HG02571 (cell line): Measurements from ENCODE around the gene MATN4.

ENCODE experiments used
- ATAC-seq: cut with Tn5 transposase; IDR thresholded peaks from one replicate; pipeline ENCODE4 v1.9.1; 2021; ENCODE audit warnings: mild to moderate bottlenecking, moderate library complexity; ENCODE audit not compliant: unreplicated experiment

MATN4 gene

DNA sequence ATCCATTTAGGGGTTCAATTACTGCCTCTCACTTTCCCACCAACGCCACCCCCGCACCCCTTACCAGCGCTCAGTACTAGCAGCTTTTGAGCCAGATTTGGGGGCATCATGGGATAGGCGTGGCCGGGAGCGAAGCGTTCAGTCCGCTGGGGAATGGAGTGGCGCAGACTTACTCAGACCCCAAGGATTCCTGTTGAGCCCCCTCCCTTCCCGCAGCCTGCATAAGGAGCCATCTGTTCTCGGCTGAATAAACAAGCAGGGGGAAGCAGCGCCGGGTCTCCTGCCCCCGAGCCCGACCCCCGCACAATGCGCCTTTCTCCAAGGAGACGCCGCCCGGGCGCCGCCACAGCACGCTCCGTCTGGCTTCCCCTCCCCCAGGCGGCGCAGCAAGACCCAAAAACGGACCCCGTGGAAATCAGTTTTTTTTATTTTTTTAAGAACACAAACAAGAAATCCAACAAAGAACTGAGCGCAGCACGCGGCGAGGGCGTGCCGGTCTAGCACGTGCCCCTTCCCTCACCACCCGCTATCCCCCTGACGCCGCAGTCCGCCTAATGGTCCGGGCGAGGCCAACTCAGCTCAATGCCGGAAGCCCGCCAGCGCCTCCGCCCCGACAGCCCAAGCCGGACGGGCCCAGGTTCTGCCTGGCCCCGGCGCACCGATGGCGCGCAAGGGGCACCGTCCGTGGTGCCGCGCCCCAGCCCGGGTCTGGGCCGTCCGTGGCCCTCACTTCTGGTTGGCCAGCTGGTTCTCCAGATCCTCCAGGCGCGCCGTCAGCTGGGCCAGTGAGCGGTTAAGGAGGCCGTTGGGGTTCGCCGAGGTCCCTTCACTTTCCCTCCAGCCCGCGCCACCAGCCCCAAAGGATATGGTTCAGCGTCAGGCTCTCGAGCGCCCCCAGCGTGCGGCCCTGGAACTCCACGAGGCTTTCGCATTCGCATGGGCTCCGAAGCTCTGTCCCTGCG is 14.8 kb downstream of the MATN4 start:
- ATAC-seq, result no peak

DNA sequence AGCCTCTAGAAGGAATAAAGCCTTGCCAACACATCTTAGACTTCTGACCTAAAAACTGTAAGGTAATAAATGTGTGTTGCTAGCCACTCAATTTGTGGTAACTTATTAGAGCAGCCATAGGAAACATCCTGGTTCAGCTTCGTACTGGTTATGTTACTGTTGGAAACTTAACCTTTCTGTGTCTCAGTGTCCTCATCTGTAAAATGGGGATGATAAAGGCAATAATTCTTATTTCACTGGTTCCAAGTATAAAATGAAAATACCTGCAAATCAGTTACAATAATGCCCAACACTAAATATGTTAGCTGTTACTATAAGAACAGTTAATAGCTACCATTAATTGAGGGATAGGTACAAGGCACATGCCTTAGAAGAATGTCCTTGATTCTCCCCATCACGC is 15.8 kb downstream of the MATN4 start:
- ATAC-seq, result no peak

DNA sequence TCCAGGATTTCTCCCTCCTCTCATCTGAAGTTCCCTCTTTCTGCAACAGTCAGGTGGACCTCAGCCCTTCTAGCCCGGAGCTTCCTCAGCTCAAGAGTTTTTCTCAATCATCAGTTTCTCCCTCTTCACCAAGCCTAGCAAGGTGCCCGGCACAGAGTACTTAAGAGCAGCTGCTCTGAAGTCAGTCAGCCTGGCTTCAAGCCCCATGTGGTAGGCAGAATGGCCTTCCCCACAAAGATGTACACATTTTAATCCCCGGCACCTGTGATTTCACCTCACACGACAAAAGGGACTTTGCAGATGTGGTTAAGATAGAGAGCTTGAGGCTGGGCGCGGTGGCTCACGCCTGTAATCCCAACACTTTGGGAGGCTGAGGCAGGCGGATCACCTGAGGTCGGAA is 16.6 kb downstream of the MATN4 start:
- no peak for ATAC-seq

DNA sequence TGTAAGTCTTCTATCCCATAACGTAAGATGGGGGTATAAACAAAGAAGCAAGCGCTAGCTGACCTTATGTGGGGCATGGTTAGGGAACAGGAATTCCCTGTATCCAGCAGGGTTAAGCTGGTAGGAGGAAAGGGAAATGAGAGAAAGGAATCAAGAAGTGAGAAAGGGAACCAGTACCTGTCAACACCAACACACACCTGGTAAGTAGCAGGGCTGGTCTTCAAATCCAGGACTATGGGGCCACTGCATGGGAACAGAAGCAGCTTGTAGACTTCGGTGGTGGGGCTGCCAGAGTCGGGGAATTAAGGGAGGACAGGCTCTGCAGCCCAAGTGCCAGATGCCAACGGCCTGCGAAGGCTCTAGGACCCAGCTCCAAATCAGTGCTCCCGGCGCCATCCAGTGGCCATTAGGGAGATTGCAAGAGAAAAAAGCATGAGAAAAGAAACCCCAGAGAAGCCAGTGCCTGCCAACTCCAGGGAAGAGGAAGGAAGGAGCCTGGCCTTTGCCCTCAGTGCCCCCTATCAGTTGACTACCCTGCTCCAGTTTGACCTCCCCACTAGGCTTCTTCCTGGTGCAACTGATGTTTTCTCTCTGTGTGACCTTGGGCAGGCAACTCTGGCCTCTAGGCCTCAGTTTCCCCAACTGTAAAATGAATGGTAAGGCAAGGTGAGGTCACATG is 17.3 kb downstream of the MATN4 start:
- ATAC-seq, result no peak

DNA sequence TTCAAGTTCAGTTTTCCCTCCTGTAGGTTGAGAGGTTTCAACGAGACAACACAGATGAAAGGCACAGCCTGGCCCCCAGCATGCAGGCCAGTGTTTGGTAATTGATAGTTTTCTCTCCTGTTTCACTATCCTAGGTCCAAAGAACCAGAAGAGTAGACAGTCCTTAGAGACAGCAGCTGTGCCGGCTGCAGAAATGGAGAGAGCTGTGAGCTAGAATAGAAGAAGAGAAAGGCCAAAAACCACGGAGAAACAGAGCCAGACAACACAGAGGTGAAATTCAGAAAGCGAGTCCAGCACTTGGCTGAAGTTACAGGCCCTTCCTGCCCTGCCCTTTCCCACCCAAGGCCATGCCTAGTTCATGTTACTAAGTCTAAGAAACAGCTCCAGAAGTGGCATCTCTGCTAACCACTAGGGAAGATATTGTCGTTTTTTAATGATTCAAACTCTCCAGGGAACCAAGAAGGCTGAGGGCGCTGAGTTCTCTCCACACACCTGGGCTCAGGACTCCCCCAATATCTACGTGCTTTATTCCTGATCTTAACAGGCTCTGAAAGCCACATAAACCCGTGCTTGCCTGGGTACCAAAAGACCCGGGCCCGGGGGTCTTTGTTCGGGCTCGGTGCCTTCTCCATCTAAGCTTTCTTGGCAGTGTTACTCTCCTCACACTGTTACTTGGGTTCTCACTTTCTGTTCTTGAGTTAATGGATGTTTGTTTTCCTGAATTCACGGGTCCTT is 18.0 kb downstream of the MATN4 start:
- ATAC-seq, result no peak

DNA sequence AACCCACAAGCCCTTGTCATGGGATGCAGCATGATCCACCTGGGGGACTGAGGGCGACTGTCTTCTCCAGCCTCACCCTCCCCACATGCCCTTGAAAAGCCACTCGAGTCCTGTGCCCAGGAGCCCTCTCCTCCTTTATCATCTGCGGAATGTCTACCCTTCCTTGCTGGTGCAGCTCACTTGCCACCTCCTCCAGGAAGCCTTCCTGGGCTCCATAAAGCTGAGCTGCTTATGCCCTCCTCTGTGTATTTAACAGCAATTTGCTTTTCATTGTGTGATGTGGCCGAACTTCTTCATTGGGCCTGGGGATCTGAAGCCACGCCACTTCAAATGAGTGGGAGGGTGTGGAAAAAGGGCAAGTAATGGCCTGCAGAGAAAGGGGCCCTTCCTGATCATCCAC is 19.2 kb downstream of the MATN4 start:
- ATAC-seq, result no peak

DNA sequence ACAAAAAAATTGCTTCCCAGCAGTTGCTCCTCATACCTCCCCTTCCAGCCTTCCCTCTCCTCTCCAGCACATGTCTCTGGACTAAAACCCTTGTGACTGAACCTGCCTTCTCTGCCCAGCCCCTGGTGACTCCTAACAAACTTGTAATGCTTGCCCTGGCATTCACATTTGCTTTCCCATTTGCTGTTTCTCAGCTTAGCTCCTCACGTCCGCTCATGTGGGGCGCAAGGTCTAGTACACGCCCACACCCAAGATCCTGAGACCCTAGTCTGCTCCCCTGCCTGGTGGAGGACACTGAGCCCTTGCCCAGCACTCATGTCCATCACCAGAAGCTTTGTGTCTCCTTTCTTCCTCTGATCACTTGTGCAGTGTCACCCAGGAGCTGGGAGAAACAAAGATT is 19.7 kb downstream of the MATN4 start:
- ATAC-seq, result no peak

DNA sequence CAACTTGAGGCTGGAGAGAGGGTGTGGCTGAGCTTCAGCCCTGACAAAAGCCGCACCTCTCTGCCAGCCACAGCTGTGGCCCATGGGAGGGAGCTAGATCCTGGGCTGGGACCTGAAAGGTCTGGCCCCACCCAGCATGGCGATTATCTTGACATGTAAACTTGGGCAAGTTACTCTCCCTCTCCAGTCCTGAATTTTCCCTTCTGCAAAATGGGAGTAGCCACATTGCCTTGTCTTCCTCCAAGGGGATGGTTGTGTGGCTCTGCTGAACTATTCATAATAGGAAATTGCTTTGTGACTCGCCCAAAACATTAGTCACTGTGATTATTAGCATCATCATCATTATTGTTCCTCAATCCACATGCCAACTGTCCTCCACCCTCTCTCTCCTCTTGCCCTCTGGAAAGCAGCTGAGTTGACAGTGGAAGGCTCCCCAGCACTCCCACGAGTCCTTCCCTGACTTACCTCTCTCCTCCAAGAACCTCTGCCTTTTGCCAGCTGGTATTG is 24.5 kb downstream of the MATN4 start:
- no peak for ATAC-seq

DNA sequence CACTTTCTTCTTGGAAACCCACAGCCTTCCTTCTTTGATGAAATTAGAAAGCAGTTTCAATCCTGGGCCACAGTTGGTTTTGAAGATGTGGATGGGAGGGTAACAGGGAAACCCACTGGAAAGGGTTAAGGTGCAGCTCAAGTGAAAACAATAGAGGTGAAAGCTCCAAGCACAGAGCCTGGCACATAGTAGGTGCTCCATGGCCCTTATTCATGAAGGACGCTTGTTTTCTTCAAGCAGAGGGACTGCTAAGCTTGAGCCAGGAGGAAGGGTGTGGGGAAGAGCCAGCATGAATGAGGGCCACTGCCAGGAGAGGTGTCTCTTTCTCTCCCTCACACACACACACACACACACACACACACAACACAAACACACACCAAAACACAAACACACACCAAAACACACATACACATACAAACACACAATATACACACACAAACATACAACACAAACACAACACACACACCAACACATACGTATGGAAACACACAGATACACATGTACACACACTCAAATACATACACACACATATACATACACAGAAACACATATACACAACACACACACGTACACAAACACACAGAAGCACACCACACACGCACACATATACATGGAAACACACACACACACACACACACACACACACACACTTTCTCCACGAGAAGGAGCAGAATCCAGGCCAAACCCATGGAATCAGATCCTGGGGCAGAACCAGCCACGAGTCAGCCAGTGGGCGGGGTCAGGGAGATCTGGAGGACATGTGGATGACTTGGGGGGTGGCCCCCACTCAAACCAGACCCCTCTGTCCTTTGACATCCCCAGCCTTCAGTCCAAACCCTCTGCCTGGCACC is 25.2 kb downstream of the MATN4 start:
- no peak for ATAC-seq

DNA sequence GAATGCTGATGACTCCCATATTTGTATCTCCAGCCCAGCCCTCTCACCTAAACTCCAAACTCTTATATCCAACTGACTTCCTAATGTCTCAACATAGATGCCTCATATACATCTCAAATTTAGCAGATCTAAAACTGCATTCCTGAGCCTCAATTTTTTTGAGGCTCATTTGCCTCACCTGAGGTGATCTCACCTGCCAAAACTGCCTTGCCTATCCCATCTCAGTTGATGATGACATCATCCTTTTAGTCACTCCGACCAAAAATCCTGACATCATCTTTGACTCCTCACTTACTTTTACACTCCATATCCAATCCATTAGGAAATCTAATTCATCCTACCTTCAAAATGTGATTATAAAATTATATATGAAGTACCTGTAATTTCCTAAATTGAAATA is 28.1 kb downstream of the MATN4 start:
- ATAC-seq, result no peak

DNA sequence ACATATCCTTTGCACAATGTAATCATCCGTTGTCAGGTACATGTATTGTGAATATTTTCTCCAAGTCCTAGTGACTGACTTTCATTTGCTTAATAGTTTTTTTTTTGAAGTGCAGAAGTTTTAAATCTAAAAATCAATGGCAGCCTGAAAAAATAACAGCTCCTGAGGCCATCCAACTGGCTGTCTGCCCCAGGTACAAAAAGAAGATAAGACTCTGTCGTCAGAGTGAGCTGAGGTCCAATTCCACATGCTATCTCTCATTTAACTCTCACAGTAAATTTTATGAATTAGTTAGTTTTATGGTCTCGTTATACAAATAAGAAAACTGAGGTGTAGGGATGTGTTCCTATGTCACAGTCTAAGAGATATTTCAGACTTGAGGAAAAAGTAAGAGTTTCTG is 32.8 kb downstream of the MATN4 start:
- no peak for ATAC-seq

DNA sequence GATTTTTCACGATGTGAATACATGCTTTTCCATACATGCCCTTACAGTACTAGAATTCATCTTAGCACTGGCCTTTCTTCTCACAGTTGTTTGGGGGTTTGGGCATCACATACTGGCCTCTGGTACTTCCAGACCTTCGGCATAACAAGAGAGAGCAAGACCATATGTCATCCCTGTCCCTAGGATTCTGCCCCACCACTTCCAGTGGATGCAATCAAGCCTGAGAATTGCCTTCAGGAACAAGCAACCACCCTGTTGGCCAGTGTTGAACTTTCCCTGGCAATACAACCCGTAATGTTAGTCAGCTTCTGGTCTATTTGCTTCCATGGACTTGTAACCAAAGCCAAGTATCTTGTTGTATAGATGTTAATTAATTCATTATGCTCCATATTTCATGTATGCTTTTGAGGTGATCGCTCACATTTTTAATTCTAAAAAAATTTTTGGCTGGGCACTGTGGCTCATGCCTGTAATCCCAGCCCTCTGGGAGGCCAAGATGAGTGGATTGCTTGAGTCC is 38.3 kb downstream of the MATN4 start:
- ATAC-seq, result no peak

DNA sequence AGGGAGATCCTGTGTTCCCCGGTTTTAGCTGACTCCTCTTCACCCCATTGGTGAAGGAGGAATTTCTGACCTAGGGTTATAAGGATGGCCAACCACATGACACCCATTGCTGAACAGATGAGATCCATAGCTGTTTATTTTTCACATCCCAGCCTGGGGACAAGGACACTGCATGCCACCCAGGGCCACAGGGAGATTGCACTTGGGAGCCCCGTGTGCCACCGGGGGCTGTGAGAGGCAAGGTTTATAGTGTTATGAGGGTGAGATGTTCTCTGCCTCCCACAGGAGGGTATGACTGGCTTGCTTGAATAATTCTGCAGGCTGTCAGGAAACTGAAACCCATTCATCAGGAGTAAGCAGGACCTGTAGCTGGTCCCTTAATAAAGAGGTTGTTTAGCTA is 39.0 kb downstream of the MATN4 start:
- no peak for ATAC-seq

DNA sequence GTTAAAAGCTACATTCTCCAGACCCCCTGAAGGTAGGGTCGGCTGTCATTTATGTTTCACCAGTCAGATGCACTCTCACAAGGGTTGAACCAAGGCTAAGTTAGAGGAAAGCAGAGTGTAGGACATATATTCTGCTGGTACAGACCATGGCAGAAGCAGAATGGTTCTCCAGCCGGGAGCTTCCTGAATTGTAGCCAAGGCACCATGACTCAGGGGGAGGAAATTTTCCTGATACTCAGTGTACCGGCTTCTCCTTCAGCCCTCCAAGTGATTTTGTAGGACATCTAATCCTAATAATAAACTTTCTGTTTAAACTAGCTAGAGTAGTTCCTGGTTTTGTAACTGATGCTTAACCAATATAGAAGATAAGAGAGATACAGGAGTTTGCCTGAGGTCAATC is 39.6 kb downstream of the MATN4 start:
- ATAC-seq, result no peak

DNA sequence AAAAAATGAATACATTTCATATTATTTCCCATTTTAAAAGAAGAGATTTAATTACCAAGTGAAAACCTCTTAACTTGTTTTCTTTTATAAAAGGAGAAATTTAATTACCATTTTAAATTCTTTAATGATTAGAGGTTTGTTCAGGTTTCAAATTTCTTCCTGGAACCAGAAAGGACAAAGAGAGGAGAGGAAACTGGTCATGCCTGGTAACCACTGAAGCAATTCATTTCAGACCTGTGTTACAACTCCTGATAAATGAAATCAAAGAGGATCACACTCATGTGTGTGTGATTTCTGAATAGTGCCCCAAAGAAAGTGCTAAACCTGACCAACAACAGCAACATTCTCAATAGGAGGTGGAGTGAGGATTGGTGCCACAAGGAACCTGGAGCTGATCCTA is 41.1 kb downstream of the MATN4 start:
- ATAC-seq, result no peak

DNA sequence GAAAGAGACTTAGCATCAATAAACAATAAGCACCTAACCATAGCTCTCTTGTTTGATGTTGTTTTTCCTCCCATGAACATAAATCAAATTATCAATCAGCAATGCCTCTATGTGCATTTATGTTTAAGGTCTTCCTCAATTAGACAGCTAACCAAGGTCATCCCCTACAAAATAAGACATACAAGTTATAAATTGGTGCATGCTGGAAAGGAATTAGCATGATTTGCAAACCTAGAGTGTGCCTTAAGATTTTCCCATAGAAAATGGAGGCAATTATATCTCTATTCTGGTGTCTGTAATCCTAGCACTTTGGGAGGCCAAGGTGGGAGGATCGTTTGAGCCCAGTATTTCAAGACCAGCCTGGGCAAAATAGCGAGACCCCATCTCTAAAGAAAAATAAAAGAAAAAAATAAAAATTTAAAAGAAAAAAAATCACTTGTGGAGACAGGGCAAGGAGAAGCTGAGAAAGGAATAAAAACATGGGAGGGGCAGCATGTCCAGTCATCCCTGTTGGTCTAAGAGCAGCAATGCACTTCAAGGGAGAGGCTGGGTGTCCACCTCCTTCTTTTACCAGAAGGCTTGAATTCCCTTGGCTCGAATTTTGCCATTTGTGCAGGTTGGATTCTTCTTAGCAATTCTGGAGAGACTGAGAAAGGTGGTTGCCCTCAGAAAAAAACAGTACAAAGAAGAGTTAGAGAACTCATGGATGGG is 44.4 kb downstream of the MATN4 start:
- ATAC-seq, result no peak

DNA sequence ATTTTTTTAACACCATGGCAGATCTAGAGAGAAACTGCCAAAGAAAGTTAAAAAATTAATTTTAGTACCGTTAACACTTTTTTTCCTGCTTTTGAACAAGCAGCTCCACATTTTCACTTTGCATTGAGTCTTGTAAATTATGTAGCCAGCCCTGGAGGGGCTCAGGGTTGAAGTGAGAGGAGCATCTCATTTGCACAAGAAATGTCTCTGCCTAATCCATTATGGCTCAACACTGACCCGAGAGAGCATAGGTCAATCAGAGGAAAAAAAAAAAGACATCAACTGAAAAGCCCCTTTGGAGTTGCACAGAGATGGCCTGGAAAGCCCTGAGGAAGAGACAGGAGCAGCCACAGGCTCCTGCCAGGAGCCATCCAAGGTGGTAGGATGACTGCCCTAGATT is 49.4 kb downstream of the MATN4 start:
- ATAC-seq, result no peak

DNA sequence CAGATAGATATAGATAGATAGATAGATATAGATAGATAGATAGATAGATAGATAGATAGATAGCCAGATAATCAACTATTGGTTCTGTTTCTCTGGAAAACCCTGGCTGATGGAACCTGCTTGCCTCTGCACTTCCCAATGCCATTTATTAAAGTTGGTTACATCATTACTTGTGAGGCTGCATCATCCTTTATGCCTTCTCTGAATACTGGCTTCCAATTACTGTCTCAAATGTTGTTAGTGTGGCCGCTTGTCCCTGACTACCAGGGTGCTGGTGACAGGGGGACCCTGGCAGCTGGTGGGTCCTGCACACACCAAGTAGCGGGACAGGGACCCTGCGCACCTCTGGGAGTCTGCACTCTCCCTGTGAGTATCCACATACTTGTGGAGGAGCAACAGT is 49.8 kb downstream of the MATN4 start:
- no peak for ATAC-seq

DNA sequence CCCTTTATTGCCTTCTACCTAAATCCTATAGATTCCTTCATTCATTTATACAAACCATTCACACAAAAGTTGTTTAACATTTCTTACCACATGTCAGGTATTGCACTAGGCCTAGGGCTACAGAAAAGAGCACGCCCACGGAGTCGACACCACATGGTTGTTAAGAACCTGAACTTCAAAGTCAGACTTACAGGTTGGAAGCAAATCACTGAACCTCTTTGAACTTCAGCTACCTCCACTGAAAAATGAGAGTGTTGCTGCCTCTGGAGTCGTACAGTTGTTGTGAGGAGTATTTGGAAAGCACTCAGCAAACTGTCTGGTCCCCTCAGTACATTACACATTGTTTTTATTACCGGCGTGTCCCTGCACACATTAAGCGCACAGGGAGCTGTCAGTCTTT is 50.4 kb downstream of the MATN4 start:
- no peak for ATAC-seq

DNA sequence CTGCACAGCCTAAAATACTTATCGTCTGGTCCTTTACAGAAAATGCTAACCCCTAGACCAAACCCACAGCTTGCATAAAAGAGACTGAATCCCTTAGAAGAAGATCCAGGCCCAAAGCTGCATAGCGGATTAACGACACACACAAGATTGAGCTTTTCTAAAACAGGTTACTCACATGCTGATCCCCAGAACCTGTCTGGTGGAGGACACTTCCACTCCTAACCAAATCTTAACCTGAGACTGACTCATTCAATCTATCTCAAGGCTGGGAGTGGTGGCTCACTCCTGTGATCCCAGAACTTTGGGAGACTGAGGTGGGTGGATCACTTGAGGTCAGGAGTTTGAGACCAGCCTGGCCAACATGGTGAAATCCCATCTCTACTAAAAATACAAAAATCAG is 50.9 kb downstream of the MATN4 start:
- ATAC-seq, result no peak
